Gastroesophageal sphincter (tissue), 3 donors: ENCODE results near the gene CENPV.

Source experiments
- CTCF ChIP-seq, 4 experiments: fragments of 200-600 bp in 2 of 4; fragments of 450-650 bp in 2 of 4; sonication (generic) in 1 of 4; IDR thresholded peaks; one replicate each; pipeline ENCODE4 v1.5.1; 2017 to 2019; ENCODE audit warnings: antibody characterized with exemption in 4 of 4, mild to moderate bottlenecking in 2 of 4, moderate library complexity in 2 of 4
- EP300 ChIP-seq: sonication (generic); formaldehyde crosslinking; IDR thresholded peaks from one replicate; pipeline ENCODE4 v1.6.1; 2017; ENCODE audit warnings: antibody characterized with exemption, mild to moderate bottlenecking
- POLR2A ChIP-seq, 2 donors: fragments of 450-650 bp; IDR thresholded peaks; one replicate each; pipeline ENCODE4 v1.6.1; 2017; ENCODE audit warnings: antibody characterized with exemption in 2 of 2, mild to moderate bottlenecking in 2 of 2, moderate library complexity in 1 of 2
- POLR2AphosphoS5 ChIP-seq: sonication (generic); formaldehyde crosslinking; IDR thresholded peaks from one replicate; pipeline ENCODE4 v1.6.1; 2017; ENCODE audit warnings: antibody characterized with exemption

GRCh38 chr17:16304830-16305229 is 48.4 kb downstream of the CENPV start:
- TF ChIP-seq EP300: no peak
- TF ChIP-seq CTCF (IDR thresholded peaks at IDR 0.05): no peak
- no peak for TF ChIP-seq POLR2A (IDR thresholded peaks at IDR 0.05)
- TF ChIP-seq POLR2AphosphoS5: no peak
